GM10266 (cell line): ENCODE results near the gene PTF1A.

Experiments
- DNase-seq: peaks from one replicate; pipeline ENCODE4 v3.0.0; 2012; ENCODE audit errors: extremely low spot score
- TF ChIP-seq, protein P1 (sequence below): IDR thresholded peaks from 2 replicates; pipeline ENCODE4 v1.5.1; 2012; ENCODE audit warnings: mild to moderate bottlenecking, low read depth; ENCODE audit not compliant: control insufficient read depth, insufficient read depth; ENCODE audit errors: missing control alignments

PTF1A gene

DNA sequence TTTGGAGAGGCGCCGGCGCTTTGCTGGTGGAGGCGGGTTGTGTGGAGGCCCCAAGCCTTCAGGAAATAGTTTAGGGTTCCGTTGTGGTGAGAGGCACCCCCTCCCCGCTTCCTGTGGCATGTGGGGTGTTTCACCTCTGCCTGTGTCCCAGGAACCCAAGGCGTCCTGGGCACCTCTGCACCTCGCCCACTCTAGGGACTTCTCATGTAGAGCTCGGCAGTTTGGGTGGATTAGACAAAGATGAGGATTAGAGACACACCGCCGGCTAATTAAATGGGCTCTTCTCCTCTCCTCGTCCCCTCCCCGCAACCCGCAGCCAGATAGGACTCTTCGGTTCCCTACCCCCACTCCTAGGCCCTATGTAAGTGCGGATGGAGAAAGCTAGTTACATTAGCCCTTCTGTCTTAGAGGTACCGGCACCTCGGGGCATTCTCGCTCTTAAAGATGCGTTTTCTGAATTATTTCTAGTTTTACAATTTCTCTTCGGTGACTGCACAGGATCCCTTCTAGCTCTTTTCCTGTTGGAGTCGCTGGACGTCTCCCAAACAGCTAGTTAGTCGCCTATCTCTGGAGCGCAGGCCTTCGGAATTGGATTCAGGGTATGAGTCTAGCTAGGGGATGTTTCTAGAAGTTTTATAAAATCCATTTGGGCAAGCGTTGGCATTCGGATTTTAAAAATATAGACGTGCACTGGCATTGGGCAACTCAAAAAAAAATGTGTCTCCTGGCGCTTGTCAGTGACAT lies 7.8 kb downstream of the PTF1A start:
- no peak for DNase-seq
- TF ChIP-seq, protein P1, sequence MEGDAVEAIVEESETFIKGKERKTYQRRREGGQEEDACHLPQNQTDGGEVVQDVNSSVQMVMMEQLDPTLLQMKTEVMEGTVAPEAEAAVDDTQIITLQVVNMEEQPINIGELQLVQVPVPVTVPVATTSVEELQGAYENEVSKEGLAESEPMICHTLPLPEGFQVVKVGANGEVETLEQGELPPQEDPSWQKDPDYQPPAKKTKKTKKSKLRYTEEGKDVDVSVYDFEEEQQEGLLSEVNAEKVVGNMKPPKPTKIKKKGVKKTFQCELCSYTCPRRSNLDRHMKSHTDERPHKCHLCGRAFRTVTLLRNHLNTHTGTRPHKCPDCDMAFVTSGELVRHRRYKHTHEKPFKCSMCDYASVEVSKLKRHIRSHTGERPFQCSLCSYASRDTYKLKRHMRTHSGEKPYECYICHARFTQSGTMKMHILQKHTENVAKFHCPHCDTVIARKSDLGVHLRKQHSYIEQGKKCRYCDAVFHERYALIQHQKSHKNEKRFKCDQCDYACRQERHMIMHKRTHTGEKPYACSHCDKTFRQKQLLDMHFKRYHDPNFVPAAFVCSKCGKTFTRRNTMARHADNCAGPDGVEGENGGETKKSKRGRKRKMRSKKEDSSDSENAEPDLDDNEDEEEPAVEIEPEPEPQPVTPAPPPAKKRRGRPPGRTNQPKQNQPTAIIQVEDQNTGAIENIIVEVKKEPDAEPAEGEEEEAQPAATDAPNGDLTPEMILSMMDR, result no peak

DNA sequence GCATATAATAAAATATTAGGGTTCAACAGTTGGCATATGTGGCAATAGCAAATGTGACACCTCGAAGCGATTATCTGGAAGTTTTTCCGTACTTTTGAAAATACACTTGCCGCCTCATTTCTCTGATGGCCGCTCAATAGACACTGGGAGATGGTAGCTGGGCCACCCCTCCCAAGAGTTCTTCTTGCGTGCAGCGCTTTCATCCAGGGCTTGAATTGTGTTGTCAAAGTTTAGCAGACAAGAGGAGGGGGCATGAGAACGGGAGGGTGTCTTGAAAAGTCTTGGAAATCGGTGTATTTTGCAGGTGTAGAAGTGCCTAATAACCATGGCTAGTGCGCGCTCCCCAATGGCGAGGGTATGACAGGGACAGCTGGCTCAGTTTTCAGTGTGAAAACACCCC lies 8.5 kb downstream of the PTF1A start:
- TF ChIP-seq, protein P1, result no peak
- no peak for DNase-seq

DNA sequence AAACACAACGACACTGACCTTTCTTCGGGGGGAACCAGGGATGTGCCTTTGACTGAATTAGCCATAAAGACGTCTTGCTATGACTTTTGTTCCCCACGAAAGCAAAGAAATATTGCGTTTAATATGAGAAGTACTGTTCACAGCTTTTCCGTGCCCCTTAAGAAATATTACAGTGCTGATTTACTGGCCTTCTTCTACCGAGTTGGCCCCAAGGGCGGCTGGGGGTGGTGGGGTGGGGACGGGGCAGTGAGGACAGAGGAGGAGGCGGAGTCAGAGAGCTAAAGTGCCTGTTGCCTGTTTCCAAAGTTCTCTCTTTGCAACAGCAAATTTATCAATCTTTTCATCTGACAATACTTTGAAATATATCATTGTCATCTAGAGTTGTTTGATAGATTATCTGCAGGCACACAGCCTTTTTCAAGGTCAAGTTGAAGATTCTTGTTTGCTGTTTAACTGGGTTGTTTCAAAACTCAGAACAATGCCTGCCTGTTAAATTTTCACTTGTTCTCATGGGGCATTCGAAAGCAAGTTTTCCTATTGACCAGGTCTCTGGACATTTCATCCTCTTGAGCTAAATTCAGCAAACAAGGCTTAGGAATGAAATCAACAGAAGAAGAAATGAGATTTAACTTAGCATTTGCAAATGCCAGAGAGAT lies 9.0 kb downstream of the PTF1A start:
- DNase-seq, result no peak
- TF ChIP-seq, protein P1, result no peak

DNA sequence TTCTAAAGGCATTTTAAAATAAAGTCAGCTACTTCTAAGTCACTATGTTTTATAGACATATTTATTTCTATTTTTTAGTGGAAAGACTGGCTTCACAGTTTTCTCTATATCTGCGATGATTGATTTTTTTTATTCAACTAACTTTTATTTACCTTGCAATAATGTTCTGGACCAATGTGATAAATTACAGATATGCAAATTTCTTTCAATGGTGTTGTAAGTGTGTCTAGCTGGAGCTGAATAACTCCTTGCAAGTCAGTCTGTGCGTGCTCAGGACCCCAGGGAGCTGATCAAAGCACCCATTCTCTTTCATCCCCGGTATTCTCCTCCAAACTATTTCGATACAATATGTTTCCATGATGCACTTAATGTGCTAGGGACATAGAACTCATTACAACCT lies 9.7 kb downstream of the PTF1A start:
- TF ChIP-seq, protein P1, result no peak
- no peak for DNase-seq

DNA sequence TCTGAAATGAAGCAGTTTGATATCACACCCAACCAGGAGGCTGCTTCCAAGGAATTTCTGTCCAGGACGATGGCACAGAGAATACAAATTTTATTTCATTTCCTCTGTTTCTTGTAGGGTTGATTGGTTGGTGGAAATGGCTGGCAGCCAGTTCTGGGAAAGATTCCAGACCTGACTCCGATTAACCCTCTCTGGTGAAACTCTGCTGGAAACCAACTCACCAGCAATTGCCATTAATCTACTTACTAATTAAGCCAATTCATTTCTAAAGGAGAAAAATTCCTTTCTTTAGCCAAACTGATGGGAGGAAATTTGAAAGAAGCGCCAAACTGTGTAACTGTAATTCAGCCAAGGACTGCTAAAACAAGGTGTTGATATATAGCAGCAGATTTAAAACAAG lies 10.7 kb downstream of the PTF1A start:
- DNase-seq, result no peak
- TF ChIP-seq, protein P1, result no peak

DNA sequence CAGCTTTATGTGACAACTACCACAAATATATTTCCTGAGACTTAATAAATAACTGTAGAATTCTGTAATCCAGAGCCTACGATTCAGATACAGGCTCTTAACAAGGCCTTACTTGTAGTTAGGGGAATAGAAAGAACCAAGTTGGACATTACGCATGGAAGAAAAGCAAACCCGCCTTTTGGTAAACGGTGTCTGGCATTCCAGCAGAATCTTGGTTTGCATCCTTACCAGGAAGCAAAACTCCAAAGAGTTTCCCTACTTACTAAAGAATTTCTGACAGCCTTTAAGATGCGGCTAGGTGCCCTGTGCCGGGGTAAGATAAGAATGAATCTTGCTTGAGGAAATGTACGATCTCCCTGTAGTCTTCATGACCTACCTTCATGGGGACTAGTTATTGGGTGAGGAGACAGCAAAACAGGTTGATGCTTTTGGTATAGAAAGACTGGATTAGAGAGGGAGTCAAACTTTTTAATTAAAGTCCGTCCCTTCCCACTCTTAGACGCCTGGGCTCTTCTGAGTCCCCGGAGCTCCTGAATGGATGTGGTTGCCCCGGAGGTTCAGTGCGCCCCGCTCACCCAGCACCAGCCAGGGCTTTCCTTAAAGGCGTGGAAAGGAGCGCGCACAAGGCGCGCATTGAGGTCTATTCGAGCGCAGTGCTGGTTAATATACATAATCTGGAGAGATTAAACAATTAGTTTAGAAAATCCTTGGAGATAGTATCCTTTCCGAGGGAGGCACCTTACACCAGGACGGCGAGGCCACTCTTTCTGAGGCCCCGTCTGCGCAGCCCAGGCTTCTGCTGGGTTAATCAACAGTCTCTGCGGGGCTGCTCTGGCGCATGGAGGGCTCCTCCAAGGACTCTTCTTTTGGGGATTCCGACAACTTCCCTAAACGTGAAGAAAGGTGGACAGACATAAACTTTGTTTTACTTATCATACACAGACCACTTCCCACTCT lies 11.5 kb downstream of the PTF1A start:
- TF ChIP-seq, protein P1, result no peak
- no peak for DNase-seq

DNA sequence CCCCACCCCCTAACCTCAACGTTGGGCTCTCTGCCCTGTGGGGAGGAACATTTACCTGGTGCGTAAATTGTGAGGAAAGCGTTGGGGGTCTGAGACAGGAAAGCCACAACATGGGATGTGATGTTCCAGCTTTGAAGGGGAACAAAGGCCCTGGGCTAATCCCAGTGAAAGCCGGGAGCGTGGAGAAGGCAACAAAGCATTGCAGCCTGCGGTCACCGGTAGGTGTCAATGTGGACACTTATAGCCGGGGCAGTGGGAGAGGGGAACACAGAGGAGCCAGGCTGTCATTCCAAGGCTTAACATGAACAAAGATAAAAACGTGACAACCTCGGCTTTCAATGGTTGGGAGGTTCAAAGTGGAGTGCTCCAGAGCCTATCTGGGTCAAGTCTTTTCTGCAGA lies 12.7 kb downstream of the PTF1A start:
- TF ChIP-seq, protein P1, result no peak
- no peak for DNase-seq
